A673 (cell line): Measurements from ENCODE around the gene TACC2.
"Not testable (repeated sequence)": the region's sequence is repeated elsewhere in the genome, so short reads cannot be mapped to it uniquely, and the experiment has no call there.

Experiments used
- CTCF ChIP-seq: fragments of 300-800, 200-600 bp; sonication (generic); conservative IDR thresholded peaks from 2 replicates; pipeline ENCODE4 v1.5.1; 2017; ENCODE audit warnings: low read depth, mild to moderate bottlenecking, antibody characterized with exemption, low read length, moderate library complexity, mixed read lengths
- EZH2 ChIP-seq: fragments of 200-600 bp; sonication (generic); IDR thresholded peaks from 2 replicates; pipeline ENCODE4 v1.6.1; 2017; ENCODE audit warnings: borderline replicate concordance, low read depth, mild to moderate bottlenecking, mixed read lengths, antibody characterized with exemption, low read length; ENCODE audit not compliant: poor library complexity, severe bottlenecking

- TF ChIP-seq CTCF, EZH2: not testable (repeated sequence)
These were observed 2.8 kb downstream of the TACC2 start for GRCh38 chr10:121991727-121992126.
